GM12878 (cell line): ENCODE data around the gene SORL1.

Source experiments
- CTCF ChIP-seq, 3 experiments: IDR thresholded peaks in 2 of 3; conservative IDR thresholded peaks in 1 of 3; 2 replicates each; pipeline ENCODE4 v1.5.1; 2011; ENCODE audit warnings: low read depth in 3 of 3, low read length in 3 of 3, mild to moderate bottlenecking in 3 of 3, control low read depth in 2 of 3, moderate library complexity in 2 of 3, inconsistent platforms in 1 of 3, mixed read lengths in 1 of 3; ENCODE audit not compliant: control insufficient read depth in 2 of 3, insufficient read depth in 1 of 3; ENCODE audit errors: extremely low read depth in 1 of 3
- E2F4 ChIP-seq: IDR thresholded peaks from 2 replicates; pipeline ENCODE4 v1.6.1; 2012; ENCODE audit warnings: low read depth, low read length, improper control_type of control experiment
- EP300 ChIP-seq, 2 experiments: fragments of 150-350 bp in 1 of 2; IDR thresholded peaks; 2 replicates each; pipeline ENCODE4 v1.6.1; 2011 to 2012; ENCODE audit warnings: low read depth in 2 of 2, low read length in 2 of 2, borderline replicate concordance in 1 of 2, improper control_type of control experiment in 1 of 2, inconsistent platforms in 1 of 2; ENCODE audit not compliant: control insufficient read depth in 1 of 2
- ETV6 ChIP-seq, 2 experiments: fragments of 450-650 bp in 1 of 2; IDR thresholded peaks in 1 of 2; conservative IDR thresholded peaks in 1 of 2; 2 replicates each; pipeline ENCODE4 v1.6.1; 2014; ENCODE audit warnings: antibody characterized with exemption in 1 of 2, borderline replicate concordance in 1 of 2, low read depth in 1 of 2, mild to moderate bottlenecking in 1 of 2, moderate library complexity in 1 of 2
- EZH2 ChIP-seq: IDR thresholded peaks from 2 replicates; pipeline ENCODE4 v1.6.1; 2012; ENCODE audit warnings: low read depth, mild to moderate bottlenecking, control low read depth, inconsistent platforms, low read length, borderline replicate concordance; ENCODE audit not compliant: control insufficient read depth
- MYC ChIP-seq: IDR thresholded peaks from 2 replicates; pipeline ENCODE4 v1.6.1; 2011; ENCODE audit warnings: mild to moderate bottlenecking, low read length, moderate library complexity, inconsistent platforms; ENCODE audit not compliant: insufficient read depth, insufficient replicate concordance, insufficient read length, severe bottlenecking
- NFXL1 ChIP-seq: fragments of 450-650 bp; IDR thresholded peaks from 2 replicates; pipeline ENCODE4 v1.6.1; 2017; ENCODE audit warnings: antibody characterized with exemption, mild to moderate bottlenecking, borderline replicate concordance
- NR2C1 ChIP-seq: fragments of 450-650 bp; IDR thresholded peaks from 2 replicates; pipeline ENCODE4 v1.6.1; 2017; ENCODE audit warnings: antibody characterized with exemption, mild to moderate bottlenecking, moderate library complexity
- POLR2A ChIP-seq: IDR thresholded peaks from 2 replicates; pipeline ENCODE4 v1.6.1; 2011; ENCODE audit warnings: low read depth, mild to moderate bottlenecking, low read length
- POLR2AphosphoS5 ChIP-seq: IDR thresholded peaks from 2 replicates; pipeline ENCODE4 v1.6.1; 2011; ENCODE audit warnings: mild to moderate bottlenecking, low read length, inconsistent platforms
- RFX5 ChIP-seq: IDR thresholded peaks from 2 replicates; pipeline ENCODE4 v1.6.1; 2011; ENCODE audit warnings: low read depth, low read length, improper control_type of control experiment
- SIN3A ChIP-seq: IDR thresholded peaks from 2 replicates; pipeline ENCODE4 v1.6.1; 2012; ENCODE audit warnings: low read depth, low read length, improper control_type of control experiment
- YY1 ChIP-seq: IDR thresholded peaks from 2 replicates; pipeline ENCODE4 v1.6.1; 2011; ENCODE audit warnings: low read depth, mild to moderate bottlenecking, low read length

- no peak for TF ChIP-seq ETV6 (conservative IDR thresholded peaks at IDR 0.05 in 1 of 2, IDR thresholded peaks at IDR 0.05 in 1 of 2; ENCODE audit: borderline replicate concordance in 1 of 2, low read depth in 1 of 2)
- no peak for TF ChIP-seq POLR2A
- TF ChIP-seq MYC, result no peak
- no peak for TF ChIP-seq EP300 (IDR thresholded peaks at IDR 0.05; ENCODE audit: borderline replicate concordance in 1 of 2, control insufficient read depth in 1 of 2, low read depth in 2 of 2, low read length in 2 of 2)
- no peak for TF ChIP-seq POLR2AphosphoS5
- TF ChIP-seq EZH2, result no peak
- TF ChIP-seq SIN3A, result no peak
- TF ChIP-seq NFXL1, result no peak
- no peak for TF ChIP-seq YY1
- no peak for TF ChIP-seq CTCF (IDR thresholded peaks at IDR 0.05 in 2 of 3, conservative IDR thresholded peaks at IDR 0.05 in 1 of 3; ENCODE audit: control insufficient read depth in 2 of 3, extremely low read depth in 1 of 3, insufficient read depth in 1 of 3, low read depth in 3 of 3, low read length in 3 of 3)
- TF ChIP-seq NR2C1, result no peak
- TF ChIP-seq RFX5, result no peak
- TF ChIP-seq E2F4, result no peak
Observed at GRCh38 chr11:121420398-121420797, 31.7 kb upstream of the SORL1 start.
